GM12873 (cell line): ENCODE measurements around the gene HOXD4.

Source experiments
- CTCF ChIP-seq: IDR thresholded peaks from 2 replicates; pipeline ENCODE4 v1.5.1; 2012; ENCODE audit warnings: low read depth, mild to moderate bottlenecking, moderate library complexity, low read length, control low read depth; ENCODE audit not compliant: insufficient read depth; ENCODE audit errors: missing control alignments

HOXD4 gene

GRCh38 chr2:176156301-176156806 lies 5.0 kb downstream of the HOXD4 start:
- TF ChIP-seq CTCF: no peak

- no peak for TF ChIP-seq CTCF
These were observed 5.6 kb downstream of the HOXD4 start, which contains the start of gene HOXD3 for GRCh38 chr2:176156807-176157498. TSS of gene HOXD3 (plus strand) at chr2:176157307. CDS start at chr2:176169115, 11,808 bp downstream.

- no peak for TF ChIP-seq CTCF
These were observed 6.3 kb downstream of the HOXD4 start for GRCh38 chr2:176157499-176158185.

GRCh38 chr2:176158186-176158591 lies 6.8 kb downstream of the HOXD4 start:
- no peak for TF ChIP-seq CTCF

GRCh38 chr2:176158855-176159662 lies 7.7 kb downstream of the HOXD4 start:
- TF ChIP-seq CTCF: no peak

GRCh38 chr2:176159663-176160250 lies 8.4 kb downstream of the HOXD4 start:
- no peak for TF ChIP-seq CTCF
